SK-N-DZ (cell line): Measurements from ENCODE around the gene ANKMY1.
A peak's percentile ranks its signal among the peaks of the same experiment; 100 is the strongest.

Source experiments
- DNase-seq: peaks from one replicate; pipeline ENCODE4 v3.0.0-alpha.2; 2015; ENCODE audit warnings: low spot score

ANKMY1 gene

DNA sequence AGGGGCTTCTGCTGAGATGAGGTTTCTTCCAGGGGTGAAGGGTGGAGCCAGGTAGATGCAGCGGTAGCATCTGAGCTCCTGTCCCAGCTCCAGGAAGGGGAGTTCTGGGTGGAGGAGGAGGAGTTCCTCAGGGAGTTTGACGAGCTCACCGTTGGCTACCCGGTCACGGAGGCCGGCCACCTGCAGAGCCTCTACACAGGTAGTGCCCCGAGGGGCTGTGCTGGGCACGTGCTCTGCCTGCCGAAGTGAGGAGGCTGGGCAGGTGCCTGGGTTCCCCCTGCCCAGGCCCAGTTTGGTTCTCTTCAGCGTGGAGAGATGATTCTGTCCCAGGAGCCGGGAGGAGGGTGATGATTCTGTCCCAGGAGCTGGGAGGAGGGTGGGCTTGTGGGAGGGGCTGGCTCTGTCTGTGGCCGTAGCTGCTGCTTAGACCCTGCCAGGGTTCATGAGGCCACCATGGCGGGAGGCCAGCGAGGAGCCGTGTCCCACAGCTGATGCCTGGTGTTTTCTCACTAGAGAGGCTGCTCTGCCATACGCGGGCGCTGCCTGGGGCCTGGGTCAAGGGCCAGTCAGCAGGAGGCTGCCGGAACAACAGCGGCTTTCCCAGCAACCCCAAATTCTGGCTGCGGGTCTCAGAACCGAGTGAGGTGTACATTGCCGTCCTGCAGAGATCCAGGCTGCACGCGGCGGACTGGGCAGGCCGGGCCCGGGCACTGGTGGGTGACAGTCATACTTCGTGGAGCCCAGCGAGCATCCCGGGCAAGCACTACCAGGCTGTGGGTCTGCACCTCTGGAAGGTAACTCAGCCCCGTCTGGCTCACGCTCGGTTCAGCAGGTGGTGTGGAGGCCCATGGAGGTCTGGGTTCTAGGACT is 37.0 kb upstream of the ANKMY1 start:
- DNase-seq: no peak

DNA sequence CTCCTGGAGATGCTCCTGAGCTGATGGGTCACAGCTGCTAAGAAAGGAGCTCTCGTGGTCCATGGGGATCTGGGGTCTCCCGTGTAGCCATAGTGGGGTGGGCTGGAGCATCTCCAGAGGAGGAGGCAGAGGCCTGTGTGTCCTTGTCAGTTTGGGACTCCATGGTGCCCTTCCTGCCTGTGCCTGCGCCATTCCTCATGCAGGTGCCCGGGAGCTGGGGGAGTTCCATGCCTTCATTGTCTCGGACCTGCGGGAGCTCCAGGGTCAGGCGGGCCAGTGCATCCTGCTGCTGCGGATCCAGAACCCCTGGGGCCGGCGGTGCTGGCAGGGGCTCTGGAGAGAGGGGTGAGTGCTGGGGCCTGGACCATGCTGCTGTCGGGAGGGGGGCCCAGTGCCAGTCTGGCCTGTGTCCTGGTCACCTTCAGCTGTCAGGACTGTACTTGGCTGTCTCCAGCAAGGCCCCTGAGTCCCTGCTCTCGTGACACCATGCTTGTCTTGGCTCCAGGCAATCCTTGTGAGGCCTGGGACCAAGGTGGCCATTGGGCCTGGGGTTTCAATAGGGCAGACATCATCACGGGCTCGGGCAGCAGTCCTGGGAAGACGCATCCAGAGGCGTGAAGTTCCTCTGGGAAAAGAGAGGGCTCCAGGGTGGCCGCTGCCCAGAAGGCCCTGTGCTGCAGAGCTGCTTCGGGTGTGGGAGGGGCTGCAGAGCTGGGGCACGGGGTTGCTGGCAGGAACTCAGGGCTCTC is 36.1 kb upstream of the ANKMY1 start:
- no peak for DNase-seq

DNA sequence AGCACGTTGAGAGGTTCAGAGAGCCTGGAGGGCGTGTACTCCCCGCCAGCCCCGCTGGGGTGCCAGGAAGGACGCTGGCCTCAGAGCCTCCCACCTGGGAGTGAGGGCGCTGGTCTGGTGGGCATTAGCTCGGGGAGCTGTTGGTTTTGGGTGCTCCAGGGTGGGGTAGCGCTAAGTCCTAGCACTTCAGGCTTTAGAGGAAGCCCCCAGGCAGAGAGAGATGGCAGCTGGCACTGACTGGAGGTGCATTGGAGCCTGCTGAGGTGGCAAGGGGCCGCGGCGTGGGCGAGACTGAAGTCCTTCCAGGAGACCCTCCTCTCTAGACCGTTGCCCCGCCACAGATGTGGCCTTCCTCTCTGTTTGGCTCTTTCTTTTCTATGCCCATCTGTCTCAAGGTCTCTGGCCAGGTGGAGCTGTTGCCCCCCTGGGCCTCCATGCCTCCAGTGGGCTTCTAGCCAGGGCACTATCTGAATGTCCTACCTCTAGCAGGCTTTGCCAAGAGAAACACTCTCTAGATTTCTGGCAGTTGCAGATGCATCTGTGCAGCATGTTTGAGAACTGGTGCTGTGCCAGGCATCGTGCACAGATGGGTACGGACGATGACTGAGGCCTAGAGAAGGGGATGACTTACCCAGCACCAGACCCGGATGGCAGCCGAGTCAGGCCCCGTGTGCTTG is 35.4 kb upstream of the ANKMY1 start:
- DNase-seq: no peak

DNA sequence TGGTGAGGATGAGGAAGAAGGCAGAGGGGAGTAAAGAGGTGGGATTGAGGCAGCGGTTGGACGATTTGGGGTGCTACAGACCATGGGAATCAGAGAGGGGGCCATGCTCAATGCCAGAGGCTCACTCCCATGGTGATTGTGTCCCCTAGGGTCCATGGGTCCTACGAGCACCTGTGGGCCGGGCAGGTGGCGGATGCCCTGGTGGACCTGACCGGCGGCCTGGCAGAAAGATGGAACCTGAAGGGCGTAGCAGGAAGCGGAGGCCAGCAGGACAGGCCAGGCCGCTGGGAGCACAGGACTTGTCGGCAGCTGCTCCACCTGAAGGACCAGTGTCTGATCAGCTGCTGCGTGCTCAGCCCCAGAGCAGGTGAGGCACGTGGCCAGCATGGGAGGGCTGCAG is 34.0 kb upstream of the ANKMY1 start:
- DNase-seq: no peak

DNA sequence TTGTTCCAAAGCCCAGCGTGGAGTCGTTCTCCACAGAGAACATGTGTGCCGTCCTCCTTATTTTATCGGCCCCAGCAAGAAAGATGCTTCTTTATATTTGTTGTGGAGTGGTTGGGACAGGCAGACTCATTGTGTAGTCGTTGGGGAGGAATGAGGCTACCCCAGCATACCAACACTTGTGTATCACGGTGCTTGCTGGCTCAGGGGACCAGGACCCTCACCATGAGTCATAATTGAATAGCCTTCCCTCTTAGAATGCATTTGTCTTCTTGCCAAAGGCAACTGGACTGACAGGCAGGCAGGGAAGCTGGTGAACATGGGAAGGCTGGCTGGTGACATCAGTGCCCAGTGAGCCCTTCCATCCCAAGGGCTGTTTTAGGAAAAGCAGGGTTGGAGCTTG is 33.4 kb upstream of the ANKMY1 start:
- no peak for DNase-seq

DNA sequence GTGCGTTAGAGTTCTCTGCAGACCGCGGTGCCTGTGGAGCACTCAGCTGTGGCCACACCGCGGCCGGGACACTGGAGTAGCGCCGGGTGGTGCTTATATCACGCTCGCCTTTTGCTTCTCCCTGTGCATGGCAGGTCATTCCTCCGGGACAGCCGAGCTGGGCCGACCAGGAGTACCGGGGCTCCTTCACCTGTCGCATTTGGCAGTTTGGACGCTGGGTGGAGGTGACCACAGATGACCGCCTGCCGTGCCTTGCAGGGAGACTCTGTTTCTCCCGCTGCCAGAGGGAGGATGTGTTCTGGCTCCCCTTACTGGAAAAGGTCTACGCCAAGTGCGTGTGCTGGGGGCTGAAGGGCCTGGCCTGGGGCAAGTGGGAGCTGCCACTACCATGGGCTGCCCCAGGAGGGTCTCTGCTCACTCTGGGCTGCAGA is 32.9 kb upstream of the ANKMY1 start:
- DNase-seq: no peak

DNA sequence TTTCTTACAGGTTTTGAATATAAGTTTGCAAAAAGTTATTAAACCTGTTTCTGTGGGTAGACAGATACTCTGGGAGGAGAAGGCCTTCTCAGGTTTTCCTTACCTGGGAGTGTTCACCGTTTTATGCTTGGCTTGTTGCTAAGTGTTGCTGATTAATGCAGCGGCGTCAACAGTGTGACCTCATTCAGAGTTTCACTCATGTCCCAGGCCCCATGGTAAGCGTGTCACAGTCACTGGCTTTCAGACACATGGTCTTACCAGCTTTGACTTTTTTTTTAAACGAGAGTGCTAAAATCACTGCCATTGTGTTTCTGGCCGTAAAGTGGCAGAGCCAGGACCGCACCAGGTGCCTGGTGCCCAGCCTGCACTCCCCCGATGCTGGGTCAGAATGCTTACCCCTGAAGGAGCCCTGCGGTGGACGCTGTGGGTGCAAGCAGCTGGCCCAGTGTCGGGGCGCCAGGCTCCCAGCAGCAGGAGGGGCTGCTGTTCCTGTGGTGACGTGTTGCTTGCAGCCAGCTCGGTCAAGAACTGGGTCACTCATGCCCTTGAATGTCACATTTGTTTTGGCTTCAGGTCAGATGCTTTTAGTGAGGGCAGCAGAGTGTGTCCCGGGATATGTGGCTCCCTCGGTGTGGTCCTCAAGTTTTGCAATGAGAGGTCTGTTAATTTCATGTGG is 32.2 kb upstream of the ANKMY1 start:
- no peak for DNase-seq

DNA sequence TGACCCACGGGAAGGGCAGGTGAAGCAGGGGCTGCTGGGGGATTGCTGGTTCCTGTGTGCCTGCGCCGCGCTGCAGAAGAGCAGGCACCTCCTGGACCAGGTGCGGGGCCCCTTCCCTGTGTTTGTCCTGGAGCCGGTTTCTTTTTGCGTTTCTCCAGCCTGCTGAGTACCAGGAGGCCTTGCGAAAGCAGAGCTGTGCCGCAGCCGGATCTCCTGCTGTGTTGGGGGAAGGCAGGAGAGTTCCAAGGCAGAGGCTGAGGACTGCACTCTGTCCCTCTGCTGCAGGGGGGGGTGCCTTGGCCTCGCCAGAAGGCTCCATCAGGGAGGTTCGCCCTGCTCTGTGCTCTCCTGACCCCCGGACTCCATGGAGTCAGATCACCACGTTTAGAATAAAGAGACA is 31.6 kb upstream of the ANKMY1 start:
- DNase-seq: no peak

DNA sequence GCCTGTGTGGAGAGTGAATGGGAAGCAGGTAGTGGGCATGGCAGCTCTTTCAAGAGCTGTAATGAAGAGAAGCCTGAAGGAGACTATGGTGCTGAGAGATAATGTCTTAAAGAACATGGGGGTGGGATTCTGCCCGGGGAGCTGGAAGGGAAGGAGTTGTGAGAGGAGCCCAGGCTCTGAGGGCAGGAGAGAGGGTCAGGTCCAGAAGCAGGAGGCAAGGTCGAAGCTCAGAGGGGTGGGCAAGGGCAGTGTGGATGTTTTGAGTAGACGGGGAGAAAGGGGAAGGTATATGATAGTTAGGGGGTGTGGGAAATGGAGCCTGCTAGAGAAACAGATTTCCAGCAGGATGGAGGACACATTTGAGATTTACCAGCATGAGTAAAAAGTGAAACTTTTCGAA is 30.9 kb upstream of the ANKMY1 start:
- no peak for DNase-seq

DNA sequence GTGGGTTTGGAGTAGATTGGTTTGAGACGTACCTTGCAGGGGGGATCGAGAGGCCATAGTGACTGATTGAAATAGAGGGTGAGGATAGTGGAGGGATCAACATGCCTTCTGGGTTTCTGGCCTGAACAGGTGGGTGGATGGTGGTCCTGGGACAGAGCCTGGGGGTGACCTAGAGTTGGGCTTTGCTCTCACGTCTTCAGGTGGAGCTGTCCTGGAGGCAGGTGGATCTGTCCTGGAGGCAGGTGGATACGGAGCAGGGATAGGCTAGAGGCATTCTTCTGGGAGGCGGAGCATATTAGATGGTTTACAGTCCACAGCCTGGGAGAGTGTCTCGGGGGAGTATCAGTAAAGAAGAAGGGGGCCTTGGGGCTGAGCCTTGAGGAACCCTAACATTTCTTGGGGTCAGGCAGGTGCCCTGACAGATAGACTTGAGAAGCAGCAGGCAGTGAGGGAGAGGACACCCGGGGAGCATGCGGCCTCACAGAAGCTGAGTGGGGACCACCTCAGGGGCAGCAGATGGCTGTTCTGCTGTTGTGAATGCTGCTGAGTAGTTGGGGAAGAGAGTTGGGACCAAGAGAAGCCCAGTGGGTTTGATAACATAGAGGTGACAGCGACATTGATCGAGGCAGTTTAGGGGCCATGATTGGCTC is 30.3 kb upstream of the ANKMY1 start:
- no peak for DNase-seq

DNA sequence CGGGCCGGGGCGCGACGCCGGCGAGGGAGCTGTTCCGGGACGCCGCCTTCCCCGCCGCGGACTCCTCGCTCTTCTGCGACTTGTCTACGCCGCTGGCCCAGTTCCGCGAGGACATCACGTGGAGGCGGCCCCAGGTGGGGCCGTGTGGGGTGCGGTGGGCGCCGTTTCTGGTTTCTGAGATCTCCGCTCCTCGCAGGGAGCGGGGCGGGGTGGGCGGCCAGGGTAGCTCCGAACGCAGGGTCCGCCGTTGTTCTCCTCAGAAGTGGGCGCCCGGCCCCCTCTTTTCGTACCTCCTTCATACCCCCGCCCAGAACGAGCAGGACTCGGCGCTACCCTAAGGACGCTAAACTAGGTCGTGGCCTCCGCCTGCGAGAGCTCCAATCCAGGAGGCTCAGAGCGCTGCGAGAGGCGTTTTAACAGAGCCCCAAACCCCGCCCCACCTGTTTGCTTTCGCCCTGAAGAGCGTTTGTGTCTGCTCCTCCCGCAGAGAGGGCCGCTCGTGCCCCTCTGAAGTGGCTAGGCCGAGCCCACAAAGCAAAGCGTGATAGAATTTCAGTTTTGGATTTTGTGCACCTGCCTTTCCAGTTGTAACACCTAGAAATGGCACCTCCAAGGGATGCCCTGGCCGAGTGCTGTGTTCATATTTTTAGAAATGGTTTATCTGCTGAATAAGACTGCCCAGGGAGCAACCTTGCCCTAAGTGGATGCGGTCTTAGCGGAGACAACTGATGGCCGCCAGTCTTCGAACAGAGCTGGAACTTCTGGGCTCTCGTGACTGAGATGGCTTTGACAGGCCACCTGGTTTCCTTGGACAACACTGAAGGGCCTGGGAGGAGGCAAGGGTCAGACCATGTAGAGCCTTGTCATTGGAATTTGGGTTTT is 29.4 kb upstream of the ANKMY1 start:
- no peak for DNase-seq

DNA sequence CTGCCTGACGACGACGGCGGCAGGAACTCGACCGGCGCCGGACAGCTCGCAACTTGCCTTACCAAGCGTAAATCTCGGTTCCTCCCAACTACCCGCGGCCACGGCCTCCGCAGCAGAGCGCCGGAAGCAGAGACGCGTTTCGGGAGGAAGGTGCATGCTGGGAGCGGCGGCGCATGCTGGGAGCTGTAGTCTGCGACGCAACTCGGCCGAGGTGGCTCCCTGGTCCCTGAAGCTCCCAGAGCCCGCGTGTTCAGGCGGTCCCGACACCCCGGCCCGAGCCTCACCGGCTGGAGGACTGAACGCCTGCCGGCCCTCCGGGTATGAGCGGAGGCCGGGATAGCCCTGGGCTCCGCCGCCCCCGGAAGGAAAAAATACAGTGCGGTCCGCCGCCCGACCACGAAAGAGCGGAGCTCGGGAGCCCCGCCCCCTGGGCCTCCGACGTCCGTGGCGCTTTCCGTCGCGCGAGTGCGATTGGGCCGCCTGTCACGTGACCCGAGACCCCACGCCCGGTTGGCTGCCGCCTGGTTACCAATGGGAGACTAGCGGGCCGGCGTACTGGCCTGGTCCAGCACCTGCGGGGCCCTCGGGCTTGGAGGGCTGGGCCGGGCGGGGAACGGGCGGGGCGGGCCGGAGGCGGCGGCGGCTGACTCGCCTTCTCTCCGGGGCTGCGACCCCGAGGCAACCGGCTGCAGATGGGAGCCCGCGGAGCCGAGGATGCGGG is 28.6 kb upstream of the ANKMY1 start, which contains the start of gene CAPN10:
TSS of gene CAPN10 (plus strand) at position 537 of the 721 bp plus-strand sequence. CDS start at position 715, 178 bp downstream.
- peak; percentile 95 for DNase-seq

DNA sequence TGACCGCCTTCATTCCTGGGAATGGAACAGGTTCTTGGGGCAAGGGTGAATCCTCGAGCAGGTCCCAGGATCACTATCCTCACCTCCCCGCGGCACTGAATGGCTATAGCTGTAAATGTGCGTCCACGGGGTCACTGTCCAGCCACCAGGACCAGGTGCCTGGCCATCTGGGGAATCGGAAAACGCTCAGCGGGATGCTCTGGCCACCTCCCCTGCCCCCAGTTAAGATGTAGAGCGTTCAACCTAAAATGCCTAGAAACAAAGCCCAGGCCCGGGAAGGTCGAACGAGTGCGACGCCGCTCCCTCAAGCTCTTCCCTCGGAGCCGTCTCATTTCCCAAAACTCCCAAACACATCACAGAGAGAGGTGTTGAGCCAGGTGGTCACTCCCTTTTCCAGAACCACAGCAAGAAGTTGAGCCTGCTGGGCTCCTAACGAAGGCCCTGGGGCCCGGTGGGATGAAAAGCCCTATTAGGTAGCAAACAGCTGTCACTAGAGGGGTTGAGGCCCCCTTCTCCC is 28.0 kb upstream of the ANKMY1 start:
- no peak for DNase-seq

DNA sequence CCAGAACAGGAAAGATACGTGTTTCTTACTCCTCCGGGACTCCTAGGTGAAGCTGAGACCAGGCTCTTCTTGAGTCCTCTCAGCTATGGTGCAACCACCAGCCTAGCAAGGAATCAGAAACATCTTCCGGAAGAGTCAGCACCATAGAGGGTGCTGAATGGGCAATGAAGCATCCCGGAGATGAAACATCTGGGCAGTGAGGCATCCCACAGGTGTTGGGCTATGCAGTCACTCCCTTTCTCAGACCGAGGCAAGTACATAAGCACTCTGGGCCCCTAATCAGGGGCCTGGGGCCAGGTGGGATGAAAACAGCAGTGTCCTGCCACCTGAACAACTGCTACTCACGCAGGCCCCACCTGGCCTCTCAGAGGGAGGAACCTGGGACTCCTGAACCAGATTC is 27.3 kb upstream of the ANKMY1 start:
- DNase-seq: no peak

DNA sequence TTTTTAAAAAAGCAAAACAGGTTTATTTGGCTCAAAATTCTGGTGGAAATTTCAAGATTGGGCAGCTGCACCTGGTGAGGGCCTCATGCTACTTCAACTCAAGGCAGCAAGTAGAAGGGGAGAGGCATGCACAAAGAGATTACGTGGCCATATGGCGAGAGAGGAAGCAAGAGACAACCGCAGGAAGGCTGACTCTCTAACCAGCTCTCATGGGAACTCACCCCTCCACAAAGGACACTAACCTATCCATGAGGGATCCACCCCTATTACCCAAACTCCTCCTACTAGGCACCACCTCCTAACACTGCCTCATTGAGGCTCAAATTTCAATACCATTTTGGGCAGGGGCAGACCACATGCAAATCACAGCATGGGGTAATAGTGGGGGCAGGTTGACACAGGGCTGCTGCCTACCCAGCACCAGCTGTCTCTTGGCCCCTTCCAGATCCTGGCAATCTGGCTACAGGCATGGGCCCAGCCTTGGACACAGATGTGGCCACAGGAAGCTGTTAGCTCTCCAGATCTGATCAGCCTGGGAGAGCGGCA is 26.8 kb upstream of the ANKMY1 start:
- DNase-seq: no peak

DNA sequence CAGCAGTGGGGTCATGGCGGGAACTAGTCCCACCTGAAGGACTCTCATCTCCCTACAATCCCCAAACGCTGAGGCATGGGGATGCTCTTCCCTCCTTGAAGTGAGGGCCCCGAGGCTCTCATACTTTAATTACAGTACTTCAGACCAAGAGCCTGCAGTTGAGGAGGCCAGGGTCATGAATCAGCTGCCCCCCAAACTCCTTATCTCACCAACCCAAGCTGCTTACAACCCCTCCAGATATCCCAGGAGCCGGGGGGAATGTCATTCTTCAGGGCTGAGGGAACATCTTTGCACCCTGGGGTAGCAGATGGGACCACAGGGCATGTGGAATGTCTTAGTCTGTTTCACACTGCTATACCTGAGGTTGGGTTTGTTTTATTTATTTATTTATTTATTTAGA is 26.0 kb upstream of the ANKMY1 start:
- no peak for DNase-seq

DNA sequence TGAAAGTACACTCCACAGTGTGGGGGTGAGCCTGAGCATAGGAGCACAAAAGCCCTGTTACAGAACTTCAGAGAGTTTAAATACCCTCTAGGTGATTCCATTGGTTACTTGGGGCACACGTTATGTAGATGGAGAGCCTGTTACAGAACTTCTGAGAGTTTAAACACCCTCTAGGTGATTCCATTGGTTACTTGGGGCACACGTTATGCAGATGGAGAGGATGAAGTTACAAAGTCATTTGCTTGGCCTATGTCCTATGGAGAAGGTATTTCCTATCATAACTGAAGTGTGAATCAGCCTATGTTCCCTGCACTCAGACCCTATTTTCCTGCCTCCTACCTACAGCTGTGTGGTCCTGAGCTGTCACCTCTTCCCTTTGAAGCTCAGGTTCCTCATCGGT is 25.0 kb upstream of the ANKMY1 start:
- no peak for DNase-seq

DNA sequence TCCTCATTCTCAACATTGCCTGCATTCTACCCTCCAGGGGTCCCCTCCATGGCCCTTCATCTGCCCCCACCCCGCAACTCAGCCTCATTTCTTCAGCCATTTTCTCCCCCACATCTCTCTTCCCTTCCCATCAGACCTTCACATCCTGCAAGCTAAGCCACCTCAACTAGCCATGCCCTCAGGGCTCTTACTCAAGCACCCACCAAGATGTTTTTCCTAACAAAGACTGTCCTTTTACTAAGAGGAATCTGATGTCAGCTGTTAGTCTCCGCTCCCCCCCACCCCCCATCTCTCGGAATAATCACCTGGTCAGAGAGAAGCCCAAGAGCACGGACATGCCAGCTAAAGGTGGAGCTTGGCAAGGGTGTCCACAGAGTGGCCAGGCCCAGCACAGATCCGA is 24.0 kb upstream of the ANKMY1 start:
- no peak for DNase-seq
